Endothelial cell of umbilical vein (primary cell): Measurements from ENCODE around the gene MMP2. TPM values are rescaled to one million over a fixed set of nuclear protein-coding genes. Genes with fewer than 3 reads are reported as not detected.

ENCODE experiments used
- BruUV-seq: library from RNA; stranded (reverse); fragments of 400-500 nt; replicated peaks from 2 replicates; lab custom pipeline; 2021; lab: Mats Ljungman, UMichigan
- CTCF ChIA-PET: fragments of 300-600, 350-600 bp; sonication (Branson Sonifier 250); formaldehyde crosslinking; loops from one replicate; lab custom pipeline; 2021; ENCODE audit warnings: antibody characterized with exemption, inconsistent platforms; lab: Charles Lee
- POLR2A ChIA-PET: fragments of 300-600, 350-600 bp; sonication (Branson Sonifier 250); formaldehyde crosslinking; loops from one replicate; lab custom pipeline; 2021; ENCODE audit warnings: antibody characterized with exemption, inconsistent platforms; lab: Charles Lee
- DNase-seq: peaks from one replicate; pipeline ENCODE4 v3.0.0-alpha.2; 2011; ENCODE audit warnings: low read depth, low spot score
- FAIRE-seq: peaks from 2 replicates; lab custom pipeline; 2011; peaks lifted over from hg19 to GRCh38; lab: Jason Lieb, UNC
- H2AFZ ChIP-seq: 2 replicates; pipeline ENCODE4 v1.6.0; 2012; ENCODE audit warnings: low read depth, low read length, control low read depth, inconsistent platforms
- H3K27ac ChIP-seq: 2 replicates; pipeline ENCODE4 v1.5.1; 2011; ENCODE audit warnings: low read depth, mild to moderate bottlenecking, control low read depth, low read length, moderate library complexity; ENCODE audit not compliant: insufficient read depth
- H3K27me3 ChIP-seq, 2 experiments: 2 replicates each; pipeline versions ENCODE4 v1.6.0 to v1.6.1; 2011; ENCODE audit warnings: low read length in 2 of 2, mixed read lengths in 1 of 2; ENCODE audit not compliant: control insufficient read depth in 2 of 2, insufficient read depth in 2 of 2
- H3K36me3 ChIP-seq, 2 experiments: 2 replicates in 1 of 2; 3 replicates in 1 of 2; pipeline ENCODE4 v1.5.1; 2011; ENCODE audit warnings: low read length in 2 of 2, mild to moderate bottlenecking in 1 of 2, moderate library complexity in 1 of 2; ENCODE audit not compliant: control insufficient read depth in 2 of 2, insufficient read depth in 2 of 2; ENCODE audit errors: extremely low read depth in 1 of 2
- H3K4me1 ChIP-seq: 3 replicates; pipeline ENCODE4 v1.5.1; 2011; ENCODE audit warnings: mild to moderate bottlenecking, low read length; ENCODE audit not compliant: control insufficient read depth, insufficient read depth; ENCODE audit errors: extremely low read depth
- H3K4me2 ChIP-seq: 2 replicates; pipeline ENCODE4 v1.6.1; 2011; ENCODE audit warnings: low read length, control low read depth, mixed read lengths; ENCODE audit not compliant: insufficient read depth
- H3K4me3 ChIP-seq, 3 experiments: fragments of 200-600 bp in 1 of 3; sonication (generic), shearing (Covaris generic) in 1 of 3; replicated peaks in 1 of 3; 2 replicates each; pipeline ENCODE4 v1.5.1; 2011 to 2016; ENCODE audit warnings: control low read depth in 3 of 3, low read length in 3 of 3, mild to moderate bottlenecking in 2 of 3, inconsistent platforms in 1 of 3, low read depth in 1 of 3, moderate library complexity in 1 of 3; ENCODE audit not compliant: insufficient read depth in 1 of 3
- H3K79me2 ChIP-seq: 2 replicates; pipeline ENCODE4 v1.6.0; 2012; ENCODE audit warnings: low read length, inconsistent platforms; ENCODE audit not compliant: control insufficient read depth, insufficient read depth
- H3K9ac ChIP-seq: replicated peaks from 2 replicates; pipeline ENCODE3; 2011; ENCODE audit warnings: low read length, control low read depth; ENCODE audit not compliant: insufficient read depth; ENCODE audit errors: extremely low read depth
- H3K9me1 ChIP-seq: replicated peaks from 3 replicates; pipeline ENCODE4 v1.6.0; 2011; ENCODE audit warnings: mild to moderate bottlenecking, low read length; ENCODE audit not compliant: control insufficient read depth, insufficient read depth; ENCODE audit errors: extremely low read depth
- H3K9me3 ChIP-seq: replicated peaks from 2 replicates; pipeline ENCODE4 v1.5.1; 2012; ENCODE audit warnings: low read length, inconsistent platforms; ENCODE audit not compliant: control insufficient read depth, insufficient read depth
- H4K20me1 ChIP-seq: replicated peaks from 2 replicates; pipeline ENCODE3; 2011; ENCODE audit warnings: mild to moderate bottlenecking, low read length; ENCODE audit not compliant: control insufficient read depth, insufficient read depth; ENCODE audit errors: extremely low read depth
- EZH2 ChIP-seq: IDR thresholded peaks from 2 replicates; pipeline ENCODE4 v1.6.1; 2012; ENCODE audit warnings: borderline replicate concordance, low read depth, mild to moderate bottlenecking, moderate library complexity, low read length, inconsistent platforms; ENCODE audit not compliant: severe bottlenecking
- FOS ChIP-seq: IDR thresholded peaks from 2 replicates; pipeline ENCODE4 v1.6.1; 2011; ENCODE audit warnings: mild to moderate bottlenecking, low read length, moderate library complexity, borderline replicate concordance; ENCODE audit not compliant: insufficient read depth
- GATA2 ChIP-seq: IDR thresholded peaks from 2 replicates; pipeline ENCODE4 v1.7.0; 2011; ENCODE audit warnings: low read depth, mild to moderate bottlenecking, moderate library complexity, mixed read lengths, low read length; ENCODE audit not compliant: insufficient read length, insufficient read depth
- MYC ChIP-seq: IDR thresholded peaks from one replicate; pipeline ENCODE4 v1.6.1; 2011; ENCODE audit warnings: mild to moderate bottlenecking, low read depth, low read length
- dilution Hi-C: fragments of 300-500 bp; cut with MboI; formaldehyde crosslinking; loops from one replicate; pipeline ENCODE4 v1.15.0; 2019; ENCODE audit warnings: low sequenced_read_pairs; ENCODE audit not compliant: extremely low pct_ligation_motif_present
- intact Hi-C: fragments of 100-400 bp; cut with micrococcal nuclease; formaldehyde crosslinking; loops from one replicate; pipeline ENCODE4 v1.10.0; 2022
- polyA plus RNA-seq, 4 experiments: library from polyadenylated mRNA; depleted of rRNA in 3 of 4; stranded (reverse) in 3 of 4; unstranded in 1 of 4; fragments of >200 nt; gene quantifications; 2 replicates each; pipeline versions ENCODE4 v1.2.1 to v1.2.3, GENCODE V29; 2011 to 2012; ENCODE audit warnings: missing spikeins in 1 of 4
- total RNA-seq: library from RNA; stranded (reverse); gene quantifications from 2 replicates; pipeline ENCODE4 v1.2.3, GENCODE V29; 2021
- TF ChIP-seq, protein P1 (sequence below): IDR thresholded peaks from 2 replicates; pipeline ENCODE4 v1.6.1; 2011; ENCODE audit not compliant: insufficient read depth, insufficient read length

MMP2 gene
- total and polyA plus RNA-seq, 2 donors (not counting 3 experiments of a cell fraction or from before 2014, with no cell fraction given) = 771 to 1,508 TPM

- ChIA-PET CTCF (no interaction called here), POLR2A (no interaction called here)
These were observed 40.7 kb upstream of the MMP2 start for GRCh38 chr16:55438281-55438680.

GRCh38 chr16:55439101-55439690 is 39.8 kb upstream of the MMP2 start:
- intact Hi-C loops (no loop called here), dilution Hi-C loops (no loop called here)
- no TSS peak for BruUV-seq
- Histone ChIP-seq H3K27me3 (no peaks in the 10 kb centered on the region), H3K4me2 (no peak overlapping the region), H3K9ac (no peak overlapping the region), H3K79me2 (no peaks in the 10 kb centered on the region), H3K4me1 (no peaks in the 10 kb centered on the region), H4K20me1 (no peaks in the 10 kb centered on the region), H3K27ac (no peak overlapping the region), H3K9me3 (no peaks in the 10 kb centered on the region), H2AFZ (no peak overlapping the region), H3K4me3 (no peak overlapping the region), H3K9me1 (no peaks in the 10 kb centered on the region), H3K36me3 (no peaks in the 10 kb centered on the region)
- TF ChIP-seq FOS = no peak
- no peak for TF ChIP-seq EZH2
- no peak for TF ChIP-seq MYC
- TF ChIP-seq, protein P1, sequence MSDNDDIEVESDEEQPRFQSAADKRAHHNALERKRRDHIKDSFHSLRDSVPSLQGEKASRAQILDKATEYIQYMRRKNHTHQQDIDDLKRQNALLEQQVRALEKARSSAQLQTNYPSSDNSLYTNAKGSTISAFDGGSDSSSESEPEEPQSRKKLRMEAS = no peak
- no peak for TF ChIP-seq GATA2
- DNase-seq = no peak
- ChIA-PET CTCF (no interaction called here), POLR2A (no interaction called here)
- FAIRE-seq = no peak

More at GRCh38 chr16:55438281-55438680, 40.7 kb upstream of the MMP2 start:
- no peaks in the 10 kb centered on the region for H3K9me1 ChIP-seq
- H3K27ac ChIP-seq = no peak overlapping the region
- H3K79me2 ChIP-seq = no peaks in the 10 kb centered on the region
- no peaks in the 10 kb centered on the region for H3K9me3 ChIP-seq
- H3K4me2 ChIP-seq = no peak overlapping the region
- no peaks in the 10 kb centered on the region for H3K36me3 ChIP-seq
- dilution Hi-C loops = no loop called here
- no peaks in the 10 kb centered on the region for H4K20me1 ChIP-seq
- H3K27me3 ChIP-seq = no peaks in the 10 kb centered on the region
- H2AFZ ChIP-seq = no peak overlapping the region
- TF ChIP-seq EZH2 = no peak
- no peak for TF ChIP-seq MYC
- intact Hi-C loops = no loop called here
- FAIRE-seq = no peak
- no peak for DNase-seq
- no peaks in the 10 kb centered on the region for H3K4me1 ChIP-seq
- no TSS peak for BruUV-seq
- H3K9ac ChIP-seq = no peak overlapping the region
- no peak overlapping the region for H3K4me3 ChIP-seq
